SK-N-SH (cell line): ENCODE results near the gene DRGX. TPM values are rescaled to one million over a fixed set of nuclear protein-coding genes. Genes with fewer than 3 reads are reported as not detected.

Experiments used
- CTCF ChIA-PET: fragments of 300-600, 350-600 bp; formaldehyde crosslinking; extraction: SDS; loops from one replicate; lab custom pipeline; 2021; lab: Yijun Ruan, JAX
- POLR2A ChIA-PET: fragments of 350-600 bp; sonication (Branson Sonifier 250); formaldehyde crosslinking; extraction: SDS; loops from one replicate; lab custom pipeline; 2020; ENCODE audit warnings: antibody characterized with exemption, inconsistent platforms; lab: Yijun Ruan, JAX
- DNase-seq: peaks from one replicate; pipeline ENCODE4 v3.0.0; 2012
- H2AFZ ChIP-seq: fragments of 200-600 bp; sonication (generic); 2 replicates; pipeline ENCODE4 v1.8.1; 2016; ENCODE audit warnings: antibody characterized with exemption, mild to moderate bottlenecking, low read depth
- H3F3A ChIP-seq: fragments of 200-600 bp; sonication (generic); replicated peaks from 2 replicates; pipeline ENCODE3; 2016; ENCODE audit warnings: antibody characterized with exemption, mild to moderate bottlenecking; ENCODE audit not compliant: insufficient read depth
- H3K27ac ChIP-seq, 2 experiments: fragments of 200-500 bp in 1 of 2; fragments of 200-600 bp in 1 of 2; sonication (Bioruptor generic) in 1 of 2; sonication (generic), shearing (Covaris generic) in 1 of 2; 2 replicates each; pipeline versions ENCODE4 v1.5.1 to v1.6.1; 2014 to 2016; ENCODE audit warnings: low read depth in 2 of 2, inconsistent platforms in 1 of 2, low read length in 1 of 2, mild to moderate bottlenecking in 1 of 2, mixed read lengths in 1 of 2
- H3K27me3 ChIP-seq: fragments of 200-600 bp; sonication (generic), shearing (Covaris generic); 2 replicates; pipeline ENCODE4 v1.6.1; 2016; ENCODE audit warnings: mixed run types; ENCODE audit not compliant: insufficient read depth
- H3K36me3 ChIP-seq, 2 experiments: fragments of 200-500 bp in 1 of 2; fragments of 200-600 bp in 1 of 2; sonication (Bioruptor generic) in 1 of 2; sonication (generic) in 1 of 2; replicated peaks in 1 of 2; 2 replicates each; pipeline versions ENCODE3 to v1.5.1; 2014 to 2016; ENCODE audit warnings: low read length in 1 of 2, mild to moderate bottlenecking in 1 of 2; ENCODE audit not compliant: insufficient read depth in 2 of 2, control insufficient read depth in 1 of 2
- H3K4me1 ChIP-seq, 2 experiments: fragments of 200-500 bp in 1 of 2; fragments of 200-600 bp in 1 of 2; sonication (Bioruptor generic) in 1 of 2; sonication (generic), shearing (Covaris generic) in 1 of 2; 2 replicates each; pipeline versions ENCODE4 v1.5.1 to v1.6.1; 2014 to 2016; ENCODE audit warnings: low read depth in 1 of 2, low read length in 1 of 2, mixed run types in 1 of 2; ENCODE audit not compliant: insufficient read depth in 2 of 2, control insufficient read depth in 1 of 2
- H3K4me2 ChIP-seq: fragments of 200-600 bp; sonication (generic), shearing (Covaris generic); 2 replicates; pipeline ENCODE4 v1.6.1; 2017; ENCODE audit warnings: mixed run types
- H3K4me3 ChIP-seq, 2 experiments: fragments of 200-500 bp in 1 of 2; fragments of 200-600 bp in 1 of 2; sonication (Bioruptor generic) in 1 of 2; sonication (generic), shearing (Covaris generic) in 1 of 2; 2 replicates each; pipeline versions ENCODE4 v1.5.1 to v1.8.1; 2014 to 2016; ENCODE audit warnings: low read depth in 2 of 2, inconsistent platforms in 1 of 2, low read length in 1 of 2, mild to moderate bottlenecking in 1 of 2, mixed read lengths in 1 of 2, moderate library complexity in 1 of 2
- H3K79me2 ChIP-seq: fragments of 200-600 bp; sonication (generic); 2 replicates; pipeline ENCODE4 v1.8.1; 2017; ENCODE audit warnings: mild to moderate bottlenecking; ENCODE audit not compliant: insufficient read depth
- H3K9ac ChIP-seq: fragments of 200-600 bp; sonication (generic); 2 replicates; pipeline ENCODE4 v1.6.1; 2017; ENCODE audit warnings: mixed run types
- H3K9me2 ChIP-seq: fragments of 200-600 bp; sonication (generic); 2 replicates; pipeline ENCODE4 v1.6.1; 2017; ENCODE audit warnings: mixed run types
- H3K9me3 ChIP-seq: fragments of 200-600 bp; sonication (generic); 2 replicates; pipeline ENCODE4 v1.6.1; 2017; ENCODE audit warnings: mixed run types, mild to moderate bottlenecking, moderate library complexity
- H4K20me1 ChIP-seq: fragments of 200-600 bp; sonication (generic); 2 replicates; pipeline ENCODE4 v1.6.1; 2017; ENCODE audit warnings: mild to moderate bottlenecking, mixed run types; ENCODE audit not compliant: insufficient read depth
- CHD2 ChIP-seq: fragments of 150-350 bp; IDR thresholded peaks from 2 replicates; pipeline ENCODE4 v1.6.1; 2018; ENCODE audit warnings: low read length; ENCODE audit not compliant: partially characterized antibody
- ELF1 ChIP-seq: IDR thresholded peaks from 2 replicates; pipeline ENCODE4 v1.4.0; 2012
- EP300 ChIP-seq, 2 experiments: IDR thresholded peaks; 2 replicates each; pipeline versions ENCODE4 v1.4.0 to v1.6.1; 2012; ENCODE audit warnings: borderline replicate concordance in 1 of 2, low read depth in 1 of 2, low read length in 1 of 2
- EZH2phosphoT487 ChIP-seq: fragments of 200-600 bp; sonication (generic); IDR thresholded peaks from 2 replicates; pipeline ENCODE4 v1.6.1; 2017; ENCODE audit warnings: low read depth, mixed run types, mild to moderate bottlenecking, antibody characterized with exemption, moderate library complexity, borderline replicate concordance
- FOXJ3 ChIP-seq: sonication (generic); formaldehyde crosslinking; IDR thresholded peaks from 2 replicates; pipeline ENCODE4 v1.5.1; 2020; ENCODE audit warnings: mild to moderate bottlenecking, missing genetic modification reagents
- GABPA ChIP-seq: IDR thresholded peaks from 2 replicates; pipeline ENCODE4 v1.4.0; 2012; ENCODE audit warnings: low read depth, mild to moderate bottlenecking
- RCOR1 ChIP-seq: fragments of 150-350 bp; IDR thresholded peaks from 2 replicates; pipeline ENCODE4 v1.6.1; 2017; ENCODE audit warnings: antibody characterized with exemption, low read length
- SIN3A ChIP-seq: IDR thresholded peaks from 2 replicates; pipeline ENCODE4 v1.6.1; 2012; ENCODE audit warnings: low read depth, mild to moderate bottlenecking, low read length, moderate library complexity, borderline replicate concordance
- TAF1 ChIP-seq: IDR thresholded peaks from 2 replicates; pipeline ENCODE4 v1.6.1; 2012; ENCODE audit warnings: low read depth, mild to moderate bottlenecking, low read length, moderate library complexity, borderline replicate concordance
- YY1 ChIP-seq: IDR thresholded peaks from 2 replicates; pipeline ENCODE4 v1.4.0; 2012; ENCODE audit warnings: low read depth, mild to moderate bottlenecking
- WGBS: methylation state at CpG from one replicate; pipeline ENCODE4 v1.1.6; 2017; ENCODE audit warnings: low lambda C conversion rate; 5-methylcytosine and 5-hydroxymethylcytosine counted together
- polyA plus RNA-seq, 3 experiments: library from polyadenylated mRNA; depleted of rRNA; stranded (reverse); fragments of >200 nt; gene quantifications; 2 replicates each; pipeline ENCODE4 v1.2.3, GENCODE V29; 2012
- TF ChIP-seq, protein P1 (sequence below): fragments of 150-350 bp; IDR thresholded peaks from 2 replicates; pipeline ENCODE4 v1.6.1; 2017; ENCODE audit warnings: antibody characterized with exemption, low read length, low read depth, borderline replicate concordance
- TF ChIP-seq, protein P2 (sequence below): IDR thresholded peaks from 2 replicates; pipeline ENCODE4 v1.4.0; 2012; ENCODE audit warnings: low read depth
- TF ChIP-seq, protein P3 (sequence below): IDR thresholded peaks from 2 replicates; pipeline ENCODE4 v1.6.1; 2012; ENCODE audit warnings: mild to moderate bottlenecking, low read depth, low read length, moderate library complexity

The DRGX gene
- polyA plus RNA-seq, 1 of the 3 experiments (the other 2 are of a cell fraction): not detected

- TF ChIP-seq FOXJ3 (CRISPR knock-in tag): no peak
These were observed 22.1 kb upstream of the DRGX start (continued) for GRCh38 chr10:49418053-49418326.

DNA sequence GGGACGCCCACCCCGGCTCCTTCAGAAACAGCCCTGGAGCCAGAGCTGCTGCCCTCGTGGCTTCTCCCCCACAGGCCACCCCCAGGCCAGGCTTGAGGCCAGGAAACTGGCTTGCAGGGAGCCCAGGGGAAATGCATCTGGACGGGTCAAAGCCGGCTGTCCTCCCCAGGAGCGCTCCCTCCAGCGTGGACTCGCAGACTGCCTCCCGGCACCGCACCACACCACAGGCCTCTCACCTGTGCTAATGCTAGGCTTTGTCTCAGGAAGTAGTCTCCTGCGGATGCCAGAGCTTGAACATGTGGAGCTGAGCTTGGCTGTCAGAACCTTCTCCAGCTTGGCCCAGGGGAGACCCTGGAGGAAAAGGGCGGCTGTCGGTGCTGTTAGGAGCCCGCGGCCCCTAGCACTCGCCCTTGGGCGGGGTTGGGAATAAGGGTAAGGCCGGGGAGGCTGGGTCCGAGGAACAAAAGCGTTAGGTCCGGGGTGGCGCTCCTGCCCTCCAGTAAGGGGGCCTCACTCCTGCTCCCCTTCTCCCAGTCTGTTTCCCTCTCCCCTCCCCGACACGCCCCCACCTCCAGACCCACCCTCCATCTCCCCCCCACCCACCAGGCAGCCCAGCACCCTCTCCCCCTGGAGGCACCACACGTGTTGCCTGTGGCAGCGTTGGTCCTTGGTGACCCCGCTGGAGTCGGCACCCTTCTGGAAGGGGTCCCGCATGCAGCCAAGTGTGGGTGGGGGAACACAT, 21.6 kb upstream of the DRGX start:
- Histone ChIP-seq H2AFZ (no peak overlapping the region), H3K9me3 (no peaks in the 10 kb centered on the region), H3K4me1 (no peaks in the 10 kb centered on the region), H3K79me2 (no peaks in the 10 kb centered on the region), H3K27ac (no peak overlapping the region), H3K4me2 (no peak overlapping the region), H3K36me3 (no peaks in the 10 kb centered on the region), H3K9me2 (no peaks in the 10 kb centered on the region), H3K27me3 (no peaks in the 10 kb centered on the region; the same call in 1 of the 2 replicates), H3K4me3 (no peak overlapping the region), H4K20me1 (no peaks in the 10 kb centered on the region), H3K9ac (no peak overlapping the region), H3F3A (no peaks in the 10 kb centered on the region)
- ChIA-PET CTCF (interaction anchor here (0.6 to 17.1 kb wide), 7 partner anchors 9 to 761 kb away, joined by 3 to 425 read pairs (median 8); no protein-coding TSS in a partner anchor), POLR2A (no interaction called here)
- TF ChIP-seq, protein P1, sequence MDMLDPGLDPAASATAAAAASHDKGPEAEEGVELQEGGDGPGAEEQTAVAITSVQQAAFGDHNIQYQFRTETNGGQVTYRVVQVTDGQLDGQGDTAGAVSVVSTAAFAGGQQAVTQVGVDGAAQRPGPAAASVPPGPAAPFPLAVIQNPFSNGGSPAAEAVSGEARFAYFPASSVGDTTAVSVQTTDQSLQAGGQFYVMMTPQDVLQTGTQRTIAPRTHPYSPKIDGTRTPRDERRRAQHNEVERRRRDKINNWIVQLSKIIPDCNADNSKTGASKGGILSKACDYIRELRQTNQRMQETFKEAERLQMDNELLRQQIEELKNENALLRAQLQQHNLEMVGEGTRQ: no peak
- no peak for TF ChIP-seq FOXJ3 (CRISPR knock-in tag)
- no peak for TF ChIP-seq TAF1
- TF ChIP-seq GABPA: no peak
- no peak for TF ChIP-seq EZH2phosphoT487
- no peak for TF ChIP-seq YY1
- TF ChIP-seq, protein P2, sequence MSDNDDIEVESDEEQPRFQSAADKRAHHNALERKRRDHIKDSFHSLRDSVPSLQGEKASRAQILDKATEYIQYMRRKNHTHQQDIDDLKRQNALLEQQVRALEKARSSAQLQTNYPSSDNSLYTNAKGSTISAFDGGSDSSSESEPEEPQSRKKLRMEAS: no peak
- no peak for TF ChIP-seq SIN3A
- TF ChIP-seq EP300 (IDR thresholded peaks at IDR 0.05; ENCODE audit: borderline replicate concordance in 1 of 2, low read depth in 1 of 2, low read length in 1 of 2): no peak
- WGBS: 75% methylated on average over 20 of the region's 29 CpGs
- no peak for DNase-seq

GRCh38 chr10:49415846-49416245, 20.0 kb upstream of the DRGX start:
- TF ChIP-seq CHD2: no peak
- TF ChIP-seq ELF1: no peak
- no peak for TF ChIP-seq GABPA
- TF ChIP-seq, protein P3, sequence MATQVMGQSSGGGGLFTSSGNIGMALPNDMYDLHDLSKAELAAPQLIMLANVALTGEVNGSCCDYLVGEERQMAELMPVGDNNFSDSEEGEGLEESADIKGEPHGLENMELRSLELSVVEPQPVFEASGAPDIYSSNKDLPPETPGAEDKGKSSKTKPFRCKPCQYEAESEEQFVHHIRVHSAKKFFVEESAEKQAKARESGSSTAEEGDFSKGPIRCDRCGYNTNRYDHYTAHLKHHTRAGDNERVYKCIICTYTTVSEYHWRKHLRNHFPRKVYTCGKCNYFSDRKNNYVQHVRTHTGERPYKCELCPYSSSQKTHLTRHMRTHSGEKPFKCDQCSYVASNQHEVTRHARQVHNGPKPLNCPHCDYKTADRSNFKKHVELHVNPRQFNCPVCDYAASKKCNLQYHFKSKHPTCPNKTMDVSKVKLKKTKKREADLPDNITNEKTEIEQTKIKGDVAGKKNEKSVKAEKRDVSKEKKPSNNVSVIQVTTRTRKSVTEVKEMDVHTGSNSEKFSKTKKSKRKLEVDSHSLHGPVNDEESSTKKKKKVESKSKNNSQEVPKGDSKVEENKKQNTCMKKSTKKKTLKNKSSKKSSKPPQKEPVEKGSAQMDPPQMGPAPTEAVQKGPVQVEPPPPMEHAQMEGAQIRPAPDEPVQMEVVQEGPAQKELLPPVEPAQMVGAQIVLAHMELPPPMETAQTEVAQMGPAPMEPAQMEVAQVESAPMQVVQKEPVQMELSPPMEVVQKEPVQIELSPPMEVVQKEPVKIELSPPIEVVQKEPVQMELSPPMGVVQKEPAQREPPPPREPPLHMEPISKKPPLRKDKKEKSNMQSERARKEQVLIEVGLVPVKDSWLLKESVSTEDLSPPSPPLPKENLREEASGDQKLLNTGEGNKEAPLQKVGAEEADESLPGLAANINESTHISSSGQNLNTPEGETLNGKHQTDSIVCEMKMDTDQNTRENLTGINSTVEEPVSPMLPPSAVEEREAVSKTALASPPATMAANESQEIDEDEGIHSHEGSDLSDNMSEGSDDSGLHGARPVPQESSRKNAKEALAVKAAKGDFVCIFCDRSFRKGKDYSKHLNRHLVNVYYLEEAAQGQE: no peak
- TF ChIP-seq FOXJ3 (CRISPR knock-in tag): no peak
- TF ChIP-seq YY1: no peak
- TF ChIP-seq RCOR1: no peak
- TF ChIP-seq, protein P2: no peak
- TF ChIP-seq, all 33 proteins: peak for 0
- no peaks in the 10 kb centered on the region for H4K20me1 ChIP-seq
- peaks cover 0 to under 1% of the 10 kb centered on the region in 2 experiments; a peak in 1 of 4 replicates for H3K4me1 ChIP-seq
- H3K4me3 ChIP-seq: no peak overlapping the region
- POLR2A ChIA-PET: no interaction called here
- H3K36me3 ChIP-seq: no peaks in the 10 kb centered on the region
- peaks cover 1% of the 10 kb centered on the region; the same call in 1 of the 2 replicates for H3K27me3 ChIP-seq
- no peaks in the 10 kb centered on the region for H3K9me2 ChIP-seq
- no peaks in the 10 kb centered on the region for H3K9me3 ChIP-seq
- WGBS: 20% methylated on average over 1 of the region's 2 CpGs
- no peak overlapping the region for H3K27ac ChIP-seq
- H3K9ac ChIP-seq: no peak overlapping the region
- CTCF ChIA-PET: interaction anchor here (0.8 to 17.1 kb wide), 4 partner anchors 8 to 530 kb away, joined by 3 to 425 read pairs (median 17); no protein-coding TSS in a partner anchor
- no peak overlapping the region for H3K4me2 ChIP-seq
- H2AFZ ChIP-seq: no peak overlapping the region
- DNase-seq: no peak
- H3K79me2 ChIP-seq: no peaks in the 10 kb centered on the region
- H3F3A ChIP-seq: no peaks in the 10 kb centered on the region
